GM12872 (cell line): Measurements from ENCODE around the gene PCIF1.

Experiments used
- TF ChIP-seq, protein P1 (sequence below): IDR thresholded peaks from 3 replicates; pipeline ENCODE4 v1.5.1; 2011; ENCODE audit warnings: low read depth, mild to moderate bottlenecking, low read length, moderate library complexity; ENCODE audit not compliant: insufficient read depth

PCIF1 gene

GRCh38 chr20:45898285-45898684, 36.2 kb upstream of the PCIF1 start:
- TF ChIP-seq, protein P1, sequence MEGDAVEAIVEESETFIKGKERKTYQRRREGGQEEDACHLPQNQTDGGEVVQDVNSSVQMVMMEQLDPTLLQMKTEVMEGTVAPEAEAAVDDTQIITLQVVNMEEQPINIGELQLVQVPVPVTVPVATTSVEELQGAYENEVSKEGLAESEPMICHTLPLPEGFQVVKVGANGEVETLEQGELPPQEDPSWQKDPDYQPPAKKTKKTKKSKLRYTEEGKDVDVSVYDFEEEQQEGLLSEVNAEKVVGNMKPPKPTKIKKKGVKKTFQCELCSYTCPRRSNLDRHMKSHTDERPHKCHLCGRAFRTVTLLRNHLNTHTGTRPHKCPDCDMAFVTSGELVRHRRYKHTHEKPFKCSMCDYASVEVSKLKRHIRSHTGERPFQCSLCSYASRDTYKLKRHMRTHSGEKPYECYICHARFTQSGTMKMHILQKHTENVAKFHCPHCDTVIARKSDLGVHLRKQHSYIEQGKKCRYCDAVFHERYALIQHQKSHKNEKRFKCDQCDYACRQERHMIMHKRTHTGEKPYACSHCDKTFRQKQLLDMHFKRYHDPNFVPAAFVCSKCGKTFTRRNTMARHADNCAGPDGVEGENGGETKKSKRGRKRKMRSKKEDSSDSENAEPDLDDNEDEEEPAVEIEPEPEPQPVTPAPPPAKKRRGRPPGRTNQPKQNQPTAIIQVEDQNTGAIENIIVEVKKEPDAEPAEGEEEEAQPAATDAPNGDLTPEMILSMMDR: no peak

- TF ChIP-seq, protein P1: no peak
These were observed 35.2 kb upstream of the PCIF1 start for GRCh38 chr20:45899046-45899835.

DNA sequence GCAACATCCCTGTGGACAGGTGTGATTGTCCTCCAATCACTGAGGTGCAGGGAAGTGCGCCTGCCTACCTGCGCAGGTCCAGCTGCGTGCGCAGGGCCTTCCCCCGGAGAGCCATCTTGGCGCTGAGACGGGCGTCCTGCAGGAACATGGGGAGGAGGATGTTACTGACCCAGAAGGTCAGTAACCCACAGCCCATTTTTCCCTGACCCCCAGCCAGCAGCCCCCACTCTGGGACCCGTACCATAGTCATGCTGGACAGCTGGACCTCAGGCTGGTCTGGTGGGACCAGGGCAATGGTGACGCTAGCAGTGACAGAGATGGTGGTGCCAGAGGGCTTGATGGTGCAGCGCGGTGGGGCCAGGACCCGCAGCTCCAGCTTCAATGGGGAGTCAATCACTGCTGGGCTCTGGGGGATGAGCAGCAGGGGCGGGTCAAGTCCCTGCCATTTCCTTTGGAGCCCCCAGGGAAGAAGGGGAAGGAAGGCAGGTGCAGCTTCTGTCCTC, 32.2 kb upstream of the PCIF1 start:
- TF ChIP-seq, protein P1: no peak

- TF ChIP-seq, protein P1: no peak
These were observed 29.6 kb upstream of the PCIF1 start for GRCh38 chr20:45904583-45905504.

DNA sequence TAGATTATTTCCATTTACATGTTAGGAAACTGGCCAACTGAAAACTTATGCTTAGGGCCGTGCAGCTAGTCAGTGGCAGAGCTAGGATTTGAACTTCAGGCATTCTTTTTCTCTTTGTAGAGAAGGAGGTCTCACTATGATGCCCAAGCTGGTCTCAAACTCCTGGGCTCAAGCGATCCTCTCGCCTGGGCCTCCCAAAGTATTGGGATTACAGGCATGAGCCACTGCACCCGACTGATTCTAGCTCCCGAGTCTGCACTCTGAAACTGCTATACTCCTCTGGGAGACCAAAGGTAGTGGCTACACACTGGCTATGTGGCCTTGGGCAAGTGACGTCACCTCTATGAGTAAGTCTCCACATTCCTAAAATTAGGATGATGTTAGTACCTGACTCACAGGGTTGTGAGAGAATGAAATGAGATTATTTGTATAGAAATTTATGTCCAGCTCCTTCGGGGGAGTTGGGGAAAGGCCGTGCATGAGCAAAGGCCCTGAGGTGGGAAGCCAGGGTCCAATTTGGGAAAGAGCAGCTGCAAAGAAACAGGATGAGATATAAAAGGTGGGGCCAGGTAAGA, 28.9 kb upstream of the PCIF1 start:
- TF ChIP-seq, protein P1: no peak

DNA sequence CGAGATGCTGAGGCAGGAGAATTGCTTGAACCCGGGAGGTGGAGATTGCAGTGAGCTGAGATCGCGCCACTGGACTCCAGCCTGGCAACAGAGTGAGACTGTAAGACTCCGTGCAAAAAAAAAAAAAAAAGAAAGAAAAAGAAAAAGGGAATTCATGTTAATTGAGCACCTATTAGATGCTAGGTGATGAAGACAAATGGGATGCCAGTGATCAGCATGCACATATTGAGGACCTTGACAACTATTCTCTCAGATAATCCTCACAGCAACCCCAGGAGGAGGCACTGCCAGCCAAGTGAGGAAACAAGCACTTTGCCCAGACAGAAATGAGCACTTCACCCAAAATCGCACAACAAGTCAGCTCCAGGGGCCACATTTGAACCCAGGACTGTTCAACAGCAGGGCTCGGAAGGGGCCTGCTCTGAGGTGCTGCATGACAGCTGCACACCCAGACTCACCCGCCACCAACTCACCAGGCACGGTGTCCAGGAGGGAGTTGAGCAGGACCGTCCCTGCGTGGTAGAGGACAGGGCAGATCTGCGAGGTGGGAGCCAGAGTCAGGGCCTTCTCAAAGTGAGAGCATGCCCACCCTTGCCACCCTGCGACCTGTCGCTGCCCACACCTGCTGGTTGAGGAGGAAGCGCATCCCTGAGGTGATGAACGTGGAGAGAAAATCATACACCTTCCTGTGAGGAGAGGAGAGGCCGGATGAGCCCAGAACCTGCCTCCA, 27.1 kb upstream of the PCIF1 start:
- TF ChIP-seq, protein P1: no peak
